Memory B cell (primary cell): ENCODE results near the gene QRFP.

Experiments
- ATAC-seq: fragments of 150-1000 bp; cut with Tn5 transposase; 2 replicates; pipeline ENCODE4 v1.10.0; 2021; ENCODE audit warnings: low read depth, mild to moderate bottlenecking, moderate library complexity
- DNase-seq, 2 donors: peaks; one replicate each; pipeline ENCODE4 v3.0.0; 2022; ENCODE audit warnings: low spot score in 2 of 2
- H3K27ac Mint-ChIP-seq: one replicate; pipeline ENCODE4 v1.8.0; 2022; ENCODE audit warnings: mild to moderate bottlenecking, moderate library complexity, mixed read lengths
- H3K27me3 Mint-ChIP-seq: one replicate; pipeline ENCODE4 v1.8.0; 2022; ENCODE audit warnings: mixed read lengths
- H3K36me3 Mint-ChIP-seq: one replicate; pipeline ENCODE4 v1.8.0; 2022; ENCODE audit warnings: mild to moderate bottlenecking, mixed read lengths
- H3K4me1 Mint-ChIP-seq: one replicate; pipeline ENCODE4 v1.8.0; 2022; ENCODE audit warnings: mixed read lengths
- H3K4me3 Mint-ChIP-seq: one replicate; pipeline ENCODE4 v1.8.0; 2022; ENCODE audit warnings: mild to moderate bottlenecking, moderate library complexity, mixed read lengths
- H3K9me3 Mint-ChIP-seq: one replicate; pipeline ENCODE4 v1.8.0; 2022; ENCODE audit warnings: mixed read lengths

Gene QRFP, protein sequence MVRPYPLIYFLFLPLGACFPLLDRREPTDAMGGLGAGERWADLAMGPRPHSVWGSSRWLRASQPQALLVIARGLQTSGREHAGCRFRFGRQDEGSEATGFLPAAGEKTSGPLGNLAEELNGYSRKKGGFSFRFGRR

DNA sequence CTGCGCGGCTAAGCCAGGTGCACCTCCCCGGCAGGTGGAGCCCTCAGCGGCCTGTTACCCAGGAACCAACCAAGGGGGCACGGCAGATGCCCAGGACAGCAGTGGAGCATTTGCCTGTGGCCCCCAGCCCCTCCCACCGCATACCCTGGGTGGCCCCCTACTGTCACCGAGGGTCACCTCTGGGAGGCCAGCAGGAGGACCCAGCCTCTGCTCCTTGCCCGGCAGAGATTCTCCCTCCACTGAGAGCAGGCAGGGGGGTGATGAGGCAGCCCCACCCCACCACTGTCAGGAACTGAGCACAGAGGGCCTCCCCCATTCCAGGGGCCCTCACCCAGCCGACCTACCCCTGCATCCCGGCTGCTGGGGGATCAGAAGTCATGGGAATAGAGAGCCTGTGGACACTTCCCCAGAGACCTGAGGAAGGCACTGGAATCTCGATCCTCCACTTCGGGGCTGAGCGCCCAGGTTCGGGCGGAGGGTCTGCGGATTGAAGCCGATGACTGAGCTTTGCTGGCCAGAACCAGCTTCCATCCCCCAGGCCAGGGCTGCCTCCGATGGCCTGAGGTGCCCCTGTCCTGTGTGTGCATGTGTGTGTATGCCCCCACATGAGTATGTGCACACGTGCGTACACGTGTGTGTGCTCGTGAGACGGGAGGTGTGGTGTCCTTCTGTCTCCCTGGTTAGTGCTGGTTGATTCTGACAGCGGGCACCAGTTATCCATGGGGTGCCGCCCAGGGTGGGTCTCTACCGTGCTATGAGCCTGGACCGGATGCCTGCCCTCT, at the start of gene QRFP:
QRFP (minus strand) TSS at position 580 of the 782 bp plus-strand sequence. CDS start 2,974 bp downstream, outside the sequence.
- DNase-seq: no peak
- Mint-ChIP-seq H3K4me1 (no peaks in the 10 kb centered on the region), H3K4me3 (no peak within 1 kb of the TSS), H3K36me3 (peaks cover 2% of the 10 kb centered on the region), H3K27ac (no peak within 1 kb of the TSS), H3K9me3 (no peaks in the 10 kb centered on the region), H3K27me3 (peaks cover 5% of the 10 kb centered on the region)
- ATAC-seq: no peak

DNA sequence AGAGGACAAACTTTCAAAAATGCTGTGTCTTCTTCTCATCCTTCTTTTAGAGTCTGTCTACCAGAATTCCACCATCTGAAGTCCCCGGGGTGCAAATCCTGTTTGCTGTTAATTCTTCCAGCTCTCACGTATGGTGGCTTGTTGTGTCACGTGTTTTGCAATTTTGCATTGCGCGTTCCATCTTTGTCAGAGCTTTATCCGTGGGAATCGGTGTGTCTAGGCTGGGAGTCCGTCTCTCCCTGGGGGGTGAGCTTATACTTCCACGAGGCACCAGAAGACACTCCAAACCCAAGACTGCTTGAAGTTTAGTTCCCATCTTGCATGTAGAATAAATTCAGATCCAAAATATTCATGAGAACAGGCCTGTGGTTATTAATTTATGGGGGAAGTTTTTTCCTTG, 48.6 kb upstream of the QRFP start:
- no peak for ATAC-seq
- H3K4me3 Mint-ChIP-seq: no peak overlapping the region
- no peaks in the 10 kb centered on the region for H3K36me3 Mint-ChIP-seq
- peaks cover 33% of the 10 kb centered on the region for H3K27me3 Mint-ChIP-seq
- no peak overlapping the region for H3K27ac Mint-ChIP-seq
- peaks cover under 1% of the 10 kb centered on the region for H3K9me3 Mint-ChIP-seq
- DNase-seq: no peak
- H3K4me1 Mint-ChIP-seq: peaks cover 8% of the 10 kb centered on the region

DNA sequence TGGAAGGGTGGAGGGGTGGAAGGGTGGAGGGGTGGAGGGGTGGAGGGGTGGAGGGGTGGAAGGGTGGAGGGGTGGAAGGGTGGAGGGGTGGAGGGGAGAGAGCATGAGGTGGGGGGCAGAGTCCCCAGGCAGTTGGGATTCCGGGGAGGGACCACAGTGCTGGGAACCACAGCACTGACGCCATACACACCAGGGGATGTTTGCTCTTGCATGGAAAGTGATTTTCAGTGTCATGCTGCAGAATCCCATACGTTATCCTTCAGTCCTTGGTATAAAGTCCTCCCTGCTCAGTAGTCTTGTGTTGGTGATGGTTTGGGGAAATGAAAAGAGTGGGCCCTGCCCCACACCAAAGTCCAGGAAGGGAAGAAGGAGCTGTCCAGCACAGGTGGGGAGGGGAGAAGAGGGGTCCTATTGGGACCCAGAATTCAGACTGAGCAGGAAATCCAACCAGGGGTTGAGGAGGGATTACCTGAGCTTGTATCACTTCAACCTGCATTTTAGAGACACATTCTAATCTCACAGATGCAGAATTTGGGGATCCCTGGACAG, 48.0 kb upstream of the QRFP start:
- peaks cover 8% of the 10 kb centered on the region for H3K4me1 Mint-ChIP-seq
- H3K4me3 Mint-ChIP-seq: no peak overlapping the region
- ATAC-seq: no peak
- H3K27me3 Mint-ChIP-seq: peaks cover 31% of the 10 kb centered on the region
- no peaks in the 10 kb centered on the region for H3K36me3 Mint-ChIP-seq
- no peak overlapping the region for H3K27ac Mint-ChIP-seq
- H3K9me3 Mint-ChIP-seq: no peaks in the 10 kb centered on the region
- DNase-seq: no peak

DNA sequence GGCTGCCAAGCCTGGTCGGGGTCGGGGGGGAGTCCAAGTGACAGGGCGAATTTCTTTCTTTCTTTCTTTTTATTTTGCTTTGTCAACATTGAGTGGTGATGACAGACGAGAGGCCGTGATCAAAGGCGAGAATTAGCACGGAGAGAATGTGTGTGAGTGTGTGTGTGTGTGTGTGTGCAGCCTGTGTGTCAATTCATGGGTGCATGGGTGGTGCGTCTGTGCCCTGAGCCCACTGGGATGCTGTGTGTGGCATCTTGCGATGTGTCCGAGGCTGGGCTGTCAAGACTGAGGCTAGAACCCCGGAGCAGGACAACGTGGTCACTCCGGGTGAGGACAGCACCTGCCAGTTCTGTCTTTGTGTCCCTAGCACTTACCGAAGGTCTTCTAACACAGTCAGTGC, 47.2 kb upstream of the QRFP start:
- DNase-seq (no peak), ATAC-seq (no peak)
- Mint-ChIP-seq H3K4me1 (peaks cover 9% of the 10 kb centered on the region), H3K27ac (no peak overlapping the region), H3K4me3 (no peak overlapping the region), H3K27me3 (peaks cover 28% of the 10 kb centered on the region), H3K9me3 (no peaks in the 10 kb centered on the region), H3K36me3 (no peaks in the 10 kb centered on the region)

DNA sequence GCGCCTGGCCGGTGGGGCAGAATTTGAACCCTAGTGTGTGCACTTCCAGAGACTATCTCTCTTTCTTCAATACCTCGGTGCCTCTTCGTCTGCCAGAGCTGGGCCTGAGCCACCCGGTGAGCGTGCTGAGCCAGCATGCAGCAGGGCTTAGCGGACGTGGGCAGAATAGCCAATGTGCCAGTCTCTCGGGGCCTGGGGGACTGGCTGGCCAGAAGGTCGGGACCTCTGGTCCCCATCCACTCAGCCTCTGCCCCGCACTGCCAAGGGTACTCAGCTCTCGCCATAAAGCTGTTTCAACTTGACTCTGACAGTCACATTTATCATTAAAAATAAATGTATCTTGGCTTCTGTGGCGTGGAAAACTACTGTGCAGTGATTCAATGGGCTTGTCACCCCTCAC, 46.6 kb upstream of the QRFP start:
- Mint-ChIP-seq H3K27ac (no peak overlapping the region), H3K4me3 (no peak overlapping the region), H3K9me3 (no peaks in the 10 kb centered on the region), H3K36me3 (no peaks in the 10 kb centered on the region), H3K27me3 (peaks cover 27% of the 10 kb centered on the region), H3K4me1 (peaks cover 10% of the 10 kb centered on the region)
- DNase-seq (no peak), ATAC-seq (no peak)

DNA sequence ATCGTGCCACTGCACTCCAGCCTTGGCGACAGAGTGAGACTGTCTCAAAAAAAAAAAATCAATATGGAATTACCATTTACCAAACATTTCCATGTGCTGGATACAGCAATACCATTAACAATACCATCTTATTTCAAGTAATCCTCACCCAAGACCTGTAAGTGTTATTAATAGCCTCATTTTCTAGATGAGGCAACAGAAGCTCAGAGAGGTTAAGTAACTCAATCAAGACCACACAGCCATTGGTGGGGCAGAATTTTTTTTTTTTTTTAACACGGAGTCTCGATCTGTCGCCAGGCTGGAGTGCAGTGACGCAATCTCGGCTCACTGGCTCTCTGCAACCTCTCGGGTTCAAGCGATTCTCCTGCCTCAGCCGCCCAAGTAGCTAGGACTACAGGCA, 46.1 kb upstream of the QRFP start:
- no peak overlapping the region for H3K27ac Mint-ChIP-seq
- DNase-seq (no peak), ATAC-seq (no peak)
- H3K27me3 Mint-ChIP-seq: peaks cover 28% of the 10 kb centered on the region
- H3K9me3 Mint-ChIP-seq: no peaks in the 10 kb centered on the region
- H3K4me3 Mint-ChIP-seq: no peak overlapping the region
- H3K4me1 Mint-ChIP-seq: peaks cover 10% of the 10 kb centered on the region
- H3K36me3 Mint-ChIP-seq: no peaks in the 10 kb centered on the region

DNA sequence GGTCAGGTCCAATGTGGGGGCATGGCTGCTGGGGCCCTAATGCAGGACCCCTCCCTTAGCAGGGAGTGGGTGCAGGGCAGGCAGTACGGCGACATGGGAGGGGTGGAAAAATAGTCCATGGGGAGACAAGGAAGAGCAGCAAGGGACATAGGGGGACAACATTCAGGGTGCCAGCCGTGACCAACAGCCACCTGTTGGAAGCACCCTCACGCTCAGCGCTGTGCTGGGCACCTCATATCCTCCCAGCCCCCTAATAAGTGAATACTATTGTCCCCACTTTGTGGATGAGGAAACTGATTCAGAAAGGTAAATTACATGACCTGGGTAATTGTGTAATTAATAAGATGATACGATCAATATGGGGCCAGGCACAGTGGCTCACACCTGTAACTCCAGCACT, 45.5 kb upstream of the QRFP start:
- no peak for ATAC-seq
- Mint-ChIP-seq H3K27me3 (peaks cover 28% of the 10 kb centered on the region), H3K4me1 (peaks cover 10% of the 10 kb centered on the region), H3K27ac (no peak overlapping the region), H3K4me3 (no peak overlapping the region), H3K36me3 (no peaks in the 10 kb centered on the region), H3K9me3 (no peaks in the 10 kb centered on the region)
- DNase-seq: no peak

DNA sequence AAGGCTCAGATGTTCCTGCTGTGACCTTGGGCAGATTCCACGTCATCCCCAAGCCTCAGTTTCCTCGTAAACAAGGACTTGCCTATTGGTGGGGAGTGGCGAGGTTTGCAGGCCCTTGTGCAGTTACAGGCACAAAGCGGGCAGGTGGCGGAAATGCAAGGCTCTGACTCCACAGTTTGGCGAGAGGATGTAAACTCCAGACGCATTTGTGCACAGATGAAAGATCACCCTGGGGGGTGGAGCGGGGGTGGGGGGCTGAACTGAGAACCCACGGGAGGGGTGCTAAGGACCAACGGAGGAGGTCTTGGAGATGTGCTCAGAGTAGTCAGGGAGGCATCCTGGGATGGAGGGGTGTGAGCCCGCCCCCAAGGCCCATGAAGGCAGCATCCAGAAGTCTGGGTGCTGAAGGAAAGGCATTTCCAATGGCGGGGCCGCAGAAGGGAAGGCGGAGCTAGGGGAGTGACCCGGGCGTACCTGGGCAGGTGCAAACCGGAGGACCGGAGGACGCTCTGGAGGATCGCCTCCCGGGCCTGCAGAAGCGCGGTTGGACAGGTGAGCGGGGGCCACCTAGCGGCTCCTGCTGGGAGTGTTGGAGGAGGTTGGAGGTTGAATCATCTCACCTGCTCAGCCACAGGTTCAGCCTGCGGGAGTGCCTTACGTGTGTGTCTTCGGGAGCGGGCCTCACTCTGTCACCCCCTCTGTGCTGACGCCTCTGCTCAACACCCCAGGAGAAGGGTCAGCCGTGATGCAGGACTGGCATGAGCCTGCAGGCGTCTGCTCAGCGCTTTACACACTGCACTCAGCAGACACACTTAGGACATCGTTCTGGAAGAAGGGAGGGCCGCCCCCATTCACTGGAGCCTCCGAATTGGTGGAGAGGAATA, 44.3 kb upstream of the QRFP start:
- Mint-ChIP-seq H3K4me1 (peaks cover 10% of the 10 kb centered on the region), H3K36me3 (no peaks in the 10 kb centered on the region), H3K27ac (no peak overlapping the region), H3K4me3 (peak overlapping the region; percentile 53), H3K27me3 (peaks cover 32% of the 10 kb centered on the region), H3K9me3 (no peaks in the 10 kb centered on the region)
- DNase-seq: peak; percentile 63 to 80
- peak; percentile 78 for ATAC-seq

DNA sequence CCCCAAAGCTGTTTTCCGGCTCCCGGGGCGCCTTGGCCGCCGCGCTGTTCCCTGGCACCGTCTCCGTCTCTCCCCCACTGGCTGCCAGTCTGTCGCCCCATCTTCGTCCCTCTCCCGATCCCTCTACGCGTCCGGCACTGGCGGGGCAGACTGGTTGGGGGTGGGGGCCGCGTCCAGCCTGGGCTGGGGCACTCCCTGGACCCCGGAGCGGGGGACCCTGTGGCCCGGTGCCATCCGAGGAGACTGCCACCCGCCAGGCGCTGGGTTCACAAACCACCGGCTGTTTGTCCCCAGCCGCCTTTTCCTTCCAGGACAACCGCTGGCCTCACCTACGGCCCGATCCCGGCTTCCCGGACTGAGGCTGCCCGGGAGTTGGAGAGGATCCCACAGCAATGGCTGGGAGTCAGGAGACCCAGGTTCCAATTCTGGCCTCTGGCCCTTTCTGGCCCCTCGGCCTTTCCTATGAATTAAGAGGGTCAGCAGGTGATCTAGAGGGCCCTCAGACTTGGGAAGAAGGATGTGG, 43.5 kb upstream of the QRFP start:
- Mint-ChIP-seq H3K9me3 (no peaks in the 10 kb centered on the region), H3K4me3 (peak overlapping the region; percentile 60), H3K27me3 (peaks cover 31% of the 10 kb centered on the region), H3K27ac (no peak overlapping the region), H3K36me3 (no peaks in the 10 kb centered on the region), H3K4me1 (peaks cover 10% of the 10 kb centered on the region)
- DNase-seq: no peak
- ATAC-seq: no peak

DNA sequence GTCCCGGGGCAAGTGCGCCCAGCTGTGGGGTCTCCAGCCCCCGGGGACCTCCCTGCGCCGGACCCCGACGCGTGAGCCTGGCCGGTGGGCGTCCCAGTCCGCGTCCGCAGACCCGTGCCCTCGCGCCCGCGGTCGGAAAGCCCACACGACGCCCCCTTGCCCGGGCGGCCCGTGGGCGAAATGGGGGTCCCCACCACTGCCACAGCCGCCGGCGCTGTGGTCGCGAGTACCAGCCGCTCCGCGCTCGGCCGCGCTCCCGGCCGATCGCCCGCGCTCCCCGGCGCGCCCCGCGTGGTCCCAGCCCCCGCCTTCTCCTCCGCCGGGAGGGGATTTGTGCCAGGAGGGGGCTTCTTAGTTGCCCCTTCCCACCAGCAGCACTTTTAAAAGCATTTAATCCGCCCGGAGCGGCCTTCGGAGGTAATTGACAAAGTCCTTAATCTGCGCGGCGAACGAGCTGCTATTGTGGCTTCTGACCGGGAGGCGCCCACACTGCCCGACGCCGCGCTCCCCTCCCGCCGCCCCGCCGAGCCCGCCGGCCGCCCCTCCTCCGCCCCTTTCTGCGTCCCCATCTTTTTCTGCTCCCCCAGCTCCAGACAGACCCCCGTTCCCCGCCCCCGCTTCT, 42.9 kb upstream of the QRFP start:
- ATAC-seq: no peak
- H3K4me3 Mint-ChIP-seq: peak overlapping the region; percentile 60
- H3K27me3 Mint-ChIP-seq: peaks cover 36% of the 10 kb centered on the region
- no peak for DNase-seq
- peaks cover 10% of the 10 kb centered on the region for H3K4me1 Mint-ChIP-seq
- H3K9me3 Mint-ChIP-seq: no peaks in the 10 kb centered on the region
- no peaks in the 10 kb centered on the region for H3K36me3 Mint-ChIP-seq
- H3K27ac Mint-ChIP-seq: no peak overlapping the region

DNA sequence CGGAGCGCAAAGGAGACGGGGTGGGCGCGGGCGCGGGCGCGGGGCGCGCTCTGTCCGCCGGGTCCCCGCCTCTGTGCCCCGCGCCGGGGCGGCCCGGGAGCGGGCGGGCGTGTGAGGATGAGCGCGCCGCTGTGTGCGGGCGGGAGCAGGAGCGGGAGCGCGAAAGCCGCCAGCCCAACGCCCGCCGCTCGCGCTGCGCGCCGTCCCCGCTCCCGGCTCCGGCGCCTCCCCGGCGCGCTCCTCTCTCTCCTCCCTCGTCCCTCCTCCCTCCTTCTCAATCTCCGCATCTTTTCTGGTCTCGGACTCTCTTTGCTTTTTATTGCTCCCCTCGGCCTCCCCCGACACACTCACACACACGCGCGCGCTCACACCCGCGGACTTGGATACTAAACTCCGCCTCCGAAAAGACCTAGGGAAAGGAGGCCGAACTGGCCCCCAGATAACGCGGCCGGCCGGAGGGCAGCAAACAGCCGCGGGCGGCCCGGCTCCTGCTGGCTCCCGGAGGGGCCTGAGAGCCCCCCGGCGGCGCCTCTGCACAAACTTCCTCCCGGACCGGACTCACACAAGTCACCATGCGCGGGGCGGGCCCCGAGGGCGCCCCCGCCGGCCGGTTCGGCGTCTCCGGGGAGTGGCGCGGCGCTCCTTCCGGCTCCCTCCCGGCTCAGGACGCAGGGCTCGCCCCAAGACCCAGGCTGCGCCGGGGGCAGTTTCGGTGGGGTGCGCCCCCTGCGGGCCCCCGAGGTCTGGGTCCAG, 42.2 kb upstream of the QRFP start, which contains the start of gene FIBCD1:
FIBCD1 (minus strand) TSS at position 596 of the 753 bp plus-strand sequence. CDS start 640 bp downstream, outside the sequence.
- Mint-ChIP-seq H3K4me3 (peak within 1 kb of the TSS; percentile 71), H3K27me3 (peaks cover 36% of the 10 kb centered on the region), H3K36me3 (no peaks in the 10 kb centered on the region), H3K9me3 (no peaks in the 10 kb centered on the region), H3K27ac (no peak within 1 kb of the TSS), H3K4me1 (peaks cover 10% of the 10 kb centered on the region)
- DNase-seq (peak in 1 of 2 donors; percentile 45), ATAC-seq (peak; percentile 51)

DNA sequence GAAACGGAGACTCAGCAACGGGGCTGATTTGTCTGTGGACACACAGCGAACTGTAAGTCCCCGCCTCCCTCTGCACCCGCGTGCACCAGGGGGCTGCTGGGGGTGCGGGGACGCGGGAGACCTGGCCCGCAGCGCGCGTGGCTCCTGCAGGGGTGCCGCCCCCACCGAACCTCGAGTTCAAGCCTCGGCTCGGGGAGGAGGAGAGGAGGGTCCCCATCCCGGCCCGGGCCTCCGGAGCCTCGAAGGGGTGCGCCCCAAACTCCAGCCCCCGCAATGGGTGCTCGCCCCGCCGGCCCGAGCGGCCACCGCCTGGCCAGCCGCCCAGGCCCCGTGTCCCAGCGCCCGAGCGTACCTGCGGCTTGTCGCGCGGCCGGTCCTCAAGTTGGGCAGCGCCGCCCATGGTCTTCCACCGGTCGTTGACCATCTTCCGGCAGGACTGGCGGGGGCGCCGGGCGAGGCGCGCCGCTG, 41.6 kb upstream of the QRFP start:
- Mint-ChIP-seq H3K27ac (no peak overlapping the region), H3K27me3 (peaks cover 34% of the 10 kb centered on the region), H3K4me1 (peaks cover 10% of the 10 kb centered on the region), H3K4me3 (peak overlapping the region; percentile 68), H3K36me3 (no peaks in the 10 kb centered on the region), H3K9me3 (no peaks in the 10 kb centered on the region)
- DNase-seq (no peak), ATAC-seq (no peak)
